Natural killer cell treated with Interleukin-12 subunit alpha and Interleukin-12 subunit beta and Interleukin-15 and Interleukin-18, amount 100 ng/mL, for 72 hours (primary cell): ENCODE results near the gene EPB41L3. TPM values are rescaled to one million over a fixed set of nuclear protein-coding genes. Genes with fewer than 3 reads are reported as not detected.

Source experiments
- ATAC-seq, 2 donors: fragments of 150-1000 bp; cut with Tn5 transposase in 1 of 2; sonication (Bioruptor Pico), chemical (Tn5 transposase) in 1 of 2; 2 replicates each; pipeline ENCODE4 v1.10.0; 2021
- DNase-seq: peaks from one replicate; pipeline ENCODE4 v3.0.0; 2022; ENCODE audit warnings: low spot score
- H3K27ac Mint-ChIP-seq, 2 donors: 1 replicate in 1 of 2; 2 replicates in 1 of 2; pipeline ENCODE4 v1.8.0; 2022; ENCODE audit warnings: mixed read lengths in 2 of 2, mild to moderate bottlenecking in 1 of 2, moderate library complexity in 1 of 2
- H3K27me3 Mint-ChIP-seq, 2 donors: 1 replicate in 1 of 2; 2 replicates in 1 of 2; pipeline ENCODE4 v1.8.0; 2022; ENCODE audit warnings: mixed read lengths in 2 of 2
- H3K36me3 Mint-ChIP-seq: one replicate; pipeline ENCODE4 v1.8.0; 2022; ENCODE audit warnings: mixed read lengths
- H3K4me1 Mint-ChIP-seq, 2 donors: 1 replicate in 1 of 2; 2 replicates in 1 of 2; pipeline ENCODE4 v1.8.0; 2022; ENCODE audit warnings: low read depth in 2 of 2, mixed read lengths in 2 of 2, mild to moderate bottlenecking in 1 of 2
- H3K4me3 Mint-ChIP-seq: one replicate; pipeline ENCODE4 v1.8.0; 2022; ENCODE audit warnings: mixed read lengths
- H3K9me3 Mint-ChIP-seq: 2 replicates; pipeline ENCODE4 v1.8.0; 2022; ENCODE audit warnings: mixed read lengths
- total RNA-seq, 2 donors: library from RNA; stranded (reverse); gene quantifications; one replicate each; pipeline ENCODE4 v1.2.3, GENCODE V29; 2022

Gene EPB41L3
- total RNA-seq, 2 donors from 2014 or later = 0.57 TPM; not detected in 1

GRCh38 chr18:5449858-5450509 lies 93.8 kb downstream of the EPB41L3 start:
- Mint-ChIP-seq H3K36me3 (no peaks in the 10 kb centered on the region), H3K9me3 (no peaks in the 10 kb centered on the region), H3K27me3 (peaks cover 6 to 14% of the 10 kb centered on the region in 2 donors), H3K4me1 (no peaks in the 10 kb centered on the region), H3K4me3 (no peak overlapping the region), H3K27ac (no peak overlapping the region)
- DNase-seq = no peak
- ATAC-seq = no peak

- ATAC-seq (no peak), DNase-seq (no peak)
- Mint-ChIP-seq H3K27me3 (peaks cover 9 to 13% of the 10 kb centered on the region in 2 donors), H3K36me3 (no peaks in the 10 kb centered on the region), H3K4me3 (no peak overlapping the region), H3K27ac (no peak overlapping the region), H3K4me1 (no peaks in the 10 kb centered on the region), H3K9me3 (no peaks in the 10 kb centered on the region)
These were observed 96.4 kb downstream of the EPB41L3 start for GRCh38 chr18:5447442-5447841.

- Mint-ChIP-seq H3K4me1 (no peaks in the 10 kb centered on the region), H3K9me3 (no peaks in the 10 kb centered on the region), H3K27ac (no peak overlapping the region), H3K4me3 (no peak overlapping the region), H3K36me3 (no peaks in the 10 kb centered on the region), H3K27me3 (peaks cover 5 to 6% of the 10 kb centered on the region in 2 donors)
- no peak for ATAC-seq
- no peak for DNase-seq
These were observed 99.0 kb downstream of the EPB41L3 start for GRCh38 chr18:5444847-5445246.

- Mint-ChIP-seq H3K4me1 (no peaks in the 10 kb centered on the region), H3K36me3 (no peaks in the 10 kb centered on the region), H3K4me3 (no peak overlapping the region), H3K27ac (no peak overlapping the region), H3K27me3 (peaks cover 5 to 6% of the 10 kb centered on the region in 2 donors), H3K9me3 (no peaks in the 10 kb centered on the region)
- ATAC-seq (no peak), DNase-seq (no peak)
These were observed 99.5 kb downstream of the EPB41L3 start for GRCh38 chr18:5444269-5444668.

GRCh38 chr18:5439986-5440696 lies 103.7 kb downstream of the EPB41L3 start:
- H3K27me3 Mint-ChIP-seq = peaks cover 2 to 6% of the 10 kb centered on the region in 2 donors
- H3K9me3 Mint-ChIP-seq = no peaks in the 10 kb centered on the region
- no peak for ATAC-seq
- H3K4me1 Mint-ChIP-seq = no peaks in the 10 kb centered on the region
- no peak overlapping the region for H3K27ac Mint-ChIP-seq
- H3K36me3 Mint-ChIP-seq = no peaks in the 10 kb centered on the region
- no peak overlapping the region for H3K4me3 Mint-ChIP-seq
- DNase-seq = no peak

- H3K9me3 Mint-ChIP-seq = no peaks in the 10 kb centered on the region
- H3K27me3 Mint-ChIP-seq = peaks cover 0 to 4% of the 10 kb centered on the region in 2 donors
- no peaks in the 10 kb centered on the region for H3K4me1 Mint-ChIP-seq
- H3K4me3 Mint-ChIP-seq = no peak overlapping the region
- no peak overlapping the region for H3K27ac Mint-ChIP-seq
- ATAC-seq (no peak), DNase-seq (no peak)
- no peaks in the 10 kb centered on the region for H3K36me3 Mint-ChIP-seq
These were observed 109.4 kb downstream of the EPB41L3 start for GRCh38 chr18:5434425-5434824.

- no peak for DNase-seq
- no peak overlapping the region for H3K4me3 Mint-ChIP-seq
- H3K4me1 Mint-ChIP-seq = no peaks in the 10 kb centered on the region
- no peaks in the 10 kb centered on the region for H3K36me3 Mint-ChIP-seq
- H3K27me3 Mint-ChIP-seq = peaks cover 0 to 7% of the 10 kb centered on the region in 2 donors
- no peaks in the 10 kb centered on the region for H3K9me3 Mint-ChIP-seq
- H3K27ac Mint-ChIP-seq = no peak overlapping the region
- ATAC-seq = no peak
These were observed 111.8 kb downstream of the EPB41L3 start for GRCh38 chr18:5431836-5432575.

GRCh38 chr18:5430131-5430530 lies 113.7 kb downstream of the EPB41L3 start:
- Mint-ChIP-seq H3K27ac (no peak overlapping the region), H3K9me3 (no peaks in the 10 kb centered on the region), H3K27me3 (peaks cover 12 to 18% of the 10 kb centered on the region in 2 donors), H3K36me3 (no peaks in the 10 kb centered on the region), H3K4me1 (no peaks in the 10 kb centered on the region), H3K4me3 (no peak overlapping the region)
- ATAC-seq = no peak
- no peak for DNase-seq

GRCh38 chr18:5429681-5430080 lies 114.1 kb downstream of the EPB41L3 start:
- H3K4me3 Mint-ChIP-seq = no peak overlapping the region
- DNase-seq (no peak), ATAC-seq (no peak)
- H3K27ac Mint-ChIP-seq = no peak overlapping the region
- no peaks in the 10 kb centered on the region for H3K36me3 Mint-ChIP-seq
- H3K4me1 Mint-ChIP-seq = no peaks in the 10 kb centered on the region
- no peaks in the 10 kb centered on the region for H3K9me3 Mint-ChIP-seq
- peaks cover 12 to 18% of the 10 kb centered on the region in 2 donors for H3K27me3 Mint-ChIP-seq

GRCh38 chr18:5425721-5426120 lies 118.1 kb downstream of the EPB41L3 start:
- Mint-ChIP-seq H3K4me3 (no peak overlapping the region), H3K27ac (no peak overlapping the region), H3K27me3 (peaks cover 21 to 25% of the 10 kb centered on the region in 2 donors), H3K9me3 (no peaks in the 10 kb centered on the region), H3K36me3 (no peaks in the 10 kb centered on the region), H3K4me1 (no peaks in the 10 kb centered on the region)
- no peak for DNase-seq
- ATAC-seq = no peak

- Mint-ChIP-seq H3K27me3 (peaks cover 21 to 26% of the 10 kb centered on the region in 2 donors), H3K4me1 (no peaks in the 10 kb centered on the region), H3K4me3 (no peak overlapping the region), H3K36me3 (no peaks in the 10 kb centered on the region), H3K27ac (no peak overlapping the region), H3K9me3 (no peaks in the 10 kb centered on the region)
- no peak for DNase-seq
- ATAC-seq = no peak
These were observed 118.7 kb downstream of the EPB41L3 start for GRCh38 chr18:5424903-5425664.

GRCh38 chr18:5422626-5423025 lies 121.2 kb downstream of the EPB41L3 start:
- Mint-ChIP-seq H3K4me3 (no peak overlapping the region), H3K27ac (no peak overlapping the region), H3K36me3 (no peaks in the 10 kb centered on the region), H3K4me1 (no peaks in the 10 kb centered on the region), H3K9me3 (no peaks in the 10 kb centered on the region), H3K27me3 (peaks cover 23 to 34% of the 10 kb centered on the region in 2 donors)
- no peak for ATAC-seq
- DNase-seq = no peak

- Mint-ChIP-seq H3K4me3 (no peak overlapping the region), H3K27me3 (peaks cover 21 to 34% of the 10 kb centered on the region in 2 donors), H3K4me1 (no peaks in the 10 kb centered on the region), H3K9me3 (no peaks in the 10 kb centered on the region), H3K27ac (no peak overlapping the region), H3K36me3 (no peaks in the 10 kb centered on the region)
- DNase-seq = no peak
- ATAC-seq = no peak
These were observed 121.8 kb downstream of the EPB41L3 start for GRCh38 chr18:5421981-5422380.
